ENCODE data around the gene SLC12A7.

The SLC12A7 gene

GRCh38 chr5:1045960-1046560, 65.8 kb downstream of the SLC12A7 start:
- no peak for DNase-seq

GRCh38 chr5:1044117-1044516, 67.7 kb downstream of the SLC12A7 start:
- no peak for DNase-seq

DNA sequence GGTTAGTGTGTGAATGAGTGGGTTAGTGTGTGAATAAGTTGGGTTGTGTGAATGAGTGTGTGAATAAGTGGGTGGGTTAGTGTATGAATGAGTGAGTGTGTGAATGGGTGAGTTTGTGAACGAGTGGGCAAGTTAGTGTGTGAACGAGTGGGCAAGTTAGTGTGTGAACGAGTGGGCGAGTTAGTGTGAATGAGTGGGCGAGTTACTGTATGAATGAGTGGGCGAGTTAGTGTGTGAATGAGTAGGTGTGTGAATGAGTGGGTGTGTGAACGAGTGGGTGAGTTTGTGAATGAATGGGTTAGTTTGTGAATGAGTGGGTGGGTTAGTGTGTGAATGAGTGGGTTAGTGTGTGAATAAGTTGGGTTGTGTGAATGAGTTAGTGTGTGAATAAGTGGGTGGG, 68.5 kb downstream of the SLC12A7 start:
- DNase-seq = no peak

GRCh38 chr5:1042626-1043025, 69.2 kb downstream of the SLC12A7 start:
- no peak for DNase-seq

DNA sequence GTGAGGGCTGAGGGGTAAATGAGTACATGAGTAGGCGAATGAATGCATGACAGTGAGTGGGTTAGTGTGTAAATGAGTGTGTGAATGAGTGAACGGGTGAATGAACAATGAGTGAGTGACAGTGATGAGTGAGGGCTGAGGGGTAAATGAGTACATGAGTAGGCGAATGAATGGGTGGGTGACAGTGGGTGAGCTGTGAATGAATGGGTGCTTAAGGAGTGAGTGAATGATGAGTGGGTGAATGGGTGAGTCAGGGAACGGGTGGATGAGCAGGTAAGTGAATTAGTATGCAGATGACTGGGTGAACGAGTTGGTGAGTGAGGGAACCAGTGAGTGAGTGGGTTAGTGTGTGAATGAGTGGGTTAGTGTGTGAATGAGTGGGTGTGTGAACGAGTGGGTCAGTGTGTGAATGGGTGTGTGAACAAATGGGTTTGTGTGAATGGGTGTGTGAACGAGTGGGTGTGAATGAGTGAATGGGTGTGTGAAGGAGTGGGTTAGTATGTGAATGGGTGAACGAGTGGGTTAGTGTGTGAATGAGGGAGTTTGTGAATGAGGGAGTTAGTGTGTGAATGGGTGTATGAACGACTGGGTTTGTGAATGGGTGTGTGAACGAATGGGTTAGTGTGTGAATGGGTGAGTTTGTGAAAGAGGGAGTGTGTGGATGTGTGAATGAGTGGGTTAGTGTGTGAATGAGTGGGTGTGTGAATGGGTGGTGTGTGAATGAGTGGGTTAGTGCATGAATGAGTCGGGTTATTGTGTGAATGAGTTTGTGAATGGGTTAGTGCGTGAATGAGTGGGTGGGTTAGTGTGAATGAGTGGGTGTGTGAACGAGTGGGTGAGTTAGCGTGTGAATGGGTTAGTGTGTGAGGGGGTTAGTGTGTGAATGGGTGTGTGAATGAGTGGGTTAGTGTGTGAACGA, 70.4 kb downstream of the SLC12A7 start:
- no peak for DNase-seq

DNA sequence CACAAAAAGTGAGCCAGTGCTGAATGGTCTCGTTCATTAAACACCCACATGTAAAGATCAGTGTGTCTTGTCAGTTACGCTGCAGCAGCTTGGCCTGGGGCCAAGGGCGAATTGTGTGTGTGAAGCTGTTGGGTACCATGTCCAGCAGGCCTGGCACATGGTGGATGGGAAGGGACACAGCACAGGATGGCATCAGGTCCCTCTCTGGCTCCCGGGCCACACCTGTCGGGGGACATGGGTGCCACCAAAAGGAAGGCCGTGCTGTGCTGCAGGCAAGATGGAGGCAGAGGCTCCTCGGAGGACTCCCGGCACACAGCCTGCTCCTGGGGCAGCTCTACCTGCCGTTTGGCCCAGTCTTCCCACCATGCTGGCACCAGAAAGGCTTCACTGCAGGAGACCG, 71.3 kb downstream of the SLC12A7 start:
- DNase-seq = no peak

- DNase-seq = no peak
Measured at GRCh38 chr5:1039706-1040260, 72.1 kb downstream of the SLC12A7 start.

GRCh38 chr5:1039210-1039548, 72.7 kb downstream of the SLC12A7 start:
- DNase-seq = no peak

- no peak for DNase-seq
Measured at GRCh38 chr5:1038417-1039209, 73.2 kb downstream of the SLC12A7 start.

- no peak for DNase-seq
Measured at GRCh38 chr5:1037671-1038416, 74.0 kb downstream of the SLC12A7 start.

- DNase-seq = peak; percentile 5
Measured at GRCh38 chr5:1037123-1037670, 74.7 kb downstream of the SLC12A7 start.

DNA sequence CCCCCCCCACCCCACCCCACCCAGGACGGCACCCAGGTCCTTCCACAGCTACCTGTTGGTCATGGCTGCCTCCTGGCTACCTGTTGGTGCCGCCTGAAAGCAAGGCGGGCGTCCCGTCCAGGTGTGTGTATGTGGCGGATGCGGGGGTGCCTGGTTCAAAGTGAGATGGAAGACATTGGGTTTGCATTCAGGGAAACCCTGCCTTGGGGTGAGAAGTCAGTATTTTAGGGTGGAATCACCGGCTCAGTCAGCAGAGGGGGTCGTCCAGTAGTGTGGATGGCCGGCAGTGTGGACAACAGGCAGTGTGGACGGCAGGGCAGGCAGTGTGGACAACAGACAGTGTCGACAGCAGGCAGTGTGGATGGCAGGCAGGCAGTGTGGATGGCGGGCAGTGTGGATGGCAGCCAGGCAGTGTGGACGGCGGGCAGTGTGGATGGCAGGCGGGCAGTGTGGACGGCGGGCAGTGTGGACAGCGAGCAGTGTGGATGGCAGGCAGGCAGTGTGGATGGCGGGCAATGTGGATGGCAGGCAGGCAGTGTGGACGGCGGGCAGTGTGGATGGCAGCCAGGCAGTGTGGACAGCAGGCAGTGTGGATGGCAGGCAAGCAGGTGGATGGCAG, 75.2 kb downstream of the SLC12A7 start:
- no peak for DNase-seq

DNA sequence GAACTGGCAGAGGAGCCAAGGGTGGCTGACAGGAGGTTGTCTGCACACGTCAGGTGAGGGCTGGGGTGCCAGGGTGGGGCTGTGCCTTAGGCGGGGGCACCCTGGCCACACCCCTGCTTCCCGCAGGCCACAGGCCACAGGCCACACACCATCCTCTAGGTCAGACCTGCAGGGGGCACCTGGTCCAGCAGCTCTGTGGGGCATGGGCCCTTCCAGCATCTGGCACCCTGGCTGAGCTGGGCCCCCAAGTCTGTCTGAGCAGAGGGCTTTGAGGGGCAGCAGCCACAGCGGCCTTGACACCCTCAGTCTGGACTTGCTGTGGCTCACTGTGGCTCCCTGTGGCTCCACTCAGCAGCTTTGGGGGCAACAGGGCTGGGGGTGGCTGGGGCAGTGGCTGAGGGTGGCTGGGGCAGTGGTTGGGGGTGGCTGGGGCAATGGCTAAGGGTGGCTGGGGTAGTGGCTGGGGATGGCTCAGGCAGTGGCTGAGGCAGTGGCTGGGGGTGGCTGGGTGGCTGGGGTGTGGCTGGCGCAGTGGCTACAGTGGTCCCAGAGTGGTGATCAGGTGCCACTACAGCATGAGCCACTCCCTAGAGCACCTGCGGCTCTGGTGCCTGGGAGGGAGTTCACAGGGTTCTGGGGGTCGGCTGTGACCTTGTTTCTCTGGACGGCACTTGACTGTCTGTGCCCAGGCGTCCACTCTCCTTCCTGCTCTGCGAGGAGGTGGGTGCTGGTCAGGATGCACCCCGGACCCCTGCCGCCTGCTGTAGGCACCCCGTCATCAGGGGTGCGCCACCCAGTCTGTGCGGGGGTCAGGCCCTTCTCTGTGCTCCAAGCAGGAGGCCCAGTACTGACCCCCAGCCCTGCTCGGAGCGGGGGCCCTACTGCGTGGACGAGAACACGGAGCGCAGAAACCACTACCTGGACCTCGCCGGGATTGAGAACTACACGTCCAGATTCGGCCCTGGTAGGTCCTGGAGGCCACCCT, 76.2 kb downstream of the SLC12A7 start:
- no peak for DNase-seq

GRCh38 chr5:1034986-1035385, 76.9 kb downstream of the SLC12A7 start:
- no peak for DNase-seq

DNA sequence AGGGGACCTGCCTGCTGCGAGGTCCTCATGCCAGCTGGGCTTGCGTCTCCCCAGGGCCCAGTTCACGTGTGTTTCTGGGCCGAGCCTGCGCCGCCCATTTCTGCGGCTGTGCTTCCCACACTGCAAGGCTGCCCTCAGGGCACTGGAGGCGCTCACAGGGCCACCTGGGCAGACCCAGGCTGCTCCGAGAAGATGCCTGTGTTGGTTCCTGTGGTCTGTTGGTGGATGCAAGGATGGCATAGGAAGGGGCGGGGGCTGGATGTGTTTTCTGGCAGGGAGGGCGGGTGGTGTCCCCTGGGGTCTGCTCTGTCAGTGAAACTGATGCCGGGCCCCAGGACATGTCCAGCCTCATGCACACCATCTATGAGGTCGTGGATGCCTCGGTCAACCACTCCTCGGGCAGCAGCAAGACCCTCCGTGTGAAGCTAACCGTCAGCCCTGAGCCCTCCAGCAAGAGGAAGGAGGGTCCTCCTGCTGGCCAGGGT, 77.4 kb downstream of the SLC12A7 start:
- no peak for DNase-seq

DNA sequence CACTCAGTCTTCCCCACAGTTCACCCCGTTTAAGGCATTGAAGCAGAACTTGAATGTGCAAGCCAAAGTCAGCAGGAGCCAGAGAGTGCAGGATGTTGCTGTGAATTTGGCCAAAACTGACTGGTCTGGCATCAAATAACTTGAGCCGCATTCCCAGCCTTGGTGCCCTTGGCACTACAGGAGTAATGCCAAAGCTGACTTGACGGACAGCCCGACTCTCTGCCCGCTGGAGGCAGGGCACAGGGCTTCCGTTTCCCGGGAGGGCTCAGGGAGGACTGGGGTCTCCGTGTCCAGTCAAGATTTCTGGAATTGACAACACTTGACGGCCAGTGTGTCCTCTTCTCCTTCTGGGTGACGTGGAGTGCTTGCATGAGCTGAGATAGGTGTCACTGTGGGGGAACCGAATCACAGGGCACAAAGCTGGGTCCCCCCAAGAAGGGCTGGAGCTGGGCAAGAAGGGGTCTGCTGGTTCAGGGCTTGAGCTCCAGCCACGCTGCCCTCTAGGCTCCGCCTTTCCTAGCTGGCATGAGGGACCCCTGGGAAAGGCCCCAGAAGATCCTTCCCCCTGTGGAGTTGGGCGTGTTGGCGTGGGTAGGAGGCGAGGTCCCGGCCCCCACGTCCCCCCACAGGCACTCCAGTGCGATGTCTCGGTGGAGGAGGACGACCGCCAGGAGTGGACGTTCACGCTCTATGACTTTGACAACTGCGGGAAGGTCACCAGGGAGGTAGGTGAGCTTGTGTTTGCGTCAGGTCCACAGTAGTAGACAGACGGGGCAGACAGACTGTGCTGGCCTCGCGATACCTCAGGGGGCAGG, 78.0 kb downstream of the SLC12A7 start:
- no peak for DNase-seq

GRCh38 chr5:1033178-1033577, 78.7 kb downstream of the SLC12A7 start:
- no peak for DNase-seq

DNA sequence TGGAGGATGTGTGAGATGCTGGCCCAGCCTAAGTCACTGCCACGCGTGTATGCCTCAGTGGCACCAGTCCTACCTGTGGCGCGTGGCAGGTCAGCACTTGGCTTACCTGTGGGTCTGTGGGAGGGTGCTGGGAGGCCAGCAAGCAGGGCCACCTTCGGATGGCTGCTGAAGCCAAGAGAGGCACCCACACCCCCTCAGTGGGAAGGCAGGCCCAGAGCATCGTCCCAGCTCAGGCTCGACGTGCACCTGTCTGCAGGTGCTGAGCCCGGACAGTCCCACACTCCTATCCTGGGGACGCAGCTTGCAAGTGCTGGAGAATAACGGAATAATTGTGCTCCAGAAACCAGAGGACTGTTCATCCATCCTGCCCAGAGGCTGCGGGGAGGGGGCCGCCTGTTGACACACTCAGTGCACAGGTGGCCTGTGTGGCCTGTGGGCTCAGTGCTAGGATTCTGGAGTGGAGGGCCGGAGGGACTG, 79.3 kb downstream of the SLC12A7 start:
- no peak for DNase-seq

DNA sequence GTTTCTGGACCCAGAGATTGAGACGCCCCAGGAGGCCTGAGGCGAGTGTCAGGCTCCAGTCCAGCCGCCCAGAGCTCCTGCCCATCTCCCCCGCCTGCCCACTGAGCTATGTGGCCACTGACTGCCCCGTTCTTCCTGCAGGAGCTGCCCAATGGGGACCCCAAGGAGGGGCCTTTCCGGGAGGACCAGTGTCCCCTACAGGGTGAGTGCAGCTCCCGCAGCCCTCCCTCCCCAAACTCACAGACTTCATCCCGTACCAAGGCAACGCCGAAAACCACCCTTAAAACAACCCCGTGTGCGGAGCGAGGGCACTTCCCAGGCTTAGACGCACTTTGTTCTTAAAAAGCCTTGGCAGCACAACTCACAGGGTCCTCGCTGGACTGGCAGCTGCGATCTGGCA, 79.9 kb downstream of the SLC12A7 start:
- no peak for DNase-seq
